H1 (cell line): ENCODE data around the gene ETV4. TPM values are rescaled to one million over a fixed set of nuclear protein-coding genes. Genes with fewer than 3 reads are reported as not detected.

ENCODE experiments used
- CBX5 ChIP-seq: fragments of 300-800, 300-1000 bp; sonication (generic); IDR thresholded peaks from 2 replicates; pipeline ENCODE4 v1.7.1; 2016; ENCODE audit warnings: antibody characterized with exemption, low read length, low read depth
- CBX8 ChIP-seq: fragments of 300-800, 300-1000 bp; sonication (generic); IDR thresholded peaks from 2 replicates; pipeline ENCODE4 v1.7.1; 2016; ENCODE audit warnings: low read depth, low read length, borderline replicate concordance
- CTBP2 ChIP-seq: IDR thresholded peaks from 2 replicates; pipeline ENCODE4 v1.7.0; 2011; ENCODE audit warnings: borderline replicate concordance, mild to moderate bottlenecking, moderate library complexity, mixed read lengths, low read length; ENCODE audit not compliant: insufficient read depth, insufficient read length
- CTCF ChIP-seq, 3 experiments: IDR thresholded peaks; 1 replicate in 2 of 3; 2 replicates in 1 of 3; pipeline versions ENCODE4 v1.5.1 to v1.6.1; 2011; ENCODE audit warnings: low read length in 3 of 3, mild to moderate bottlenecking in 3 of 3, inconsistent platforms in 2 of 3, low read depth in 1 of 3, moderate library complexity in 1 of 3; ENCODE audit not compliant: insufficient read depth in 1 of 3; ENCODE audit errors: control extremely low read depth in 1 of 3
- GABPA ChIP-seq: IDR thresholded peaks from 2 replicates; pipeline ENCODE4 v1.6.1; 2011; ENCODE audit warnings: mild to moderate bottlenecking, low read length, moderate library complexity, borderline replicate concordance; ENCODE audit not compliant: insufficient read depth
- GTF2F1 ChIP-seq: IDR thresholded peaks from 2 replicates; pipeline ENCODE4 v1.6.1; 2012; ENCODE audit warnings: low read depth, low read length, improper control_type of control experiment, borderline replicate concordance
- HDAC2 ChIP-seq, 2 experiments: fragments of 300-600 bp in 1 of 2; sonication (generic) in 1 of 2; IDR thresholded peaks; 2 replicates each; pipeline ENCODE4 v1.6.1; 2011 to 2012; ENCODE audit warnings: low read depth in 2 of 2, low read length in 2 of 2, mild to moderate bottlenecking in 2 of 2, moderate library complexity in 2 of 2, borderline replicate concordance in 1 of 2, inconsistent platforms in 1 of 2
- JUN ChIP-seq: IDR thresholded peaks from 2 replicates; pipeline ENCODE4 v1.6.1; 2011; ENCODE audit warnings: low read depth, mild to moderate bottlenecking, improper control_type of control experiment, low read length
- NANOG ChIP-seq: IDR thresholded peaks from 2 replicates; pipeline ENCODE4 v1.6.1; 2011; ENCODE audit warnings: low read length, low read depth, mild to moderate bottlenecking, inconsistent platforms; ENCODE audit not compliant: insufficient read depth, poor library complexity, severe bottlenecking
- PHF8 ChIP-seq: fragments of 200-600 bp; sonication (generic); conservative IDR thresholded peaks from 2 replicates; pipeline ENCODE4 v1.7.1; 2012; ENCODE audit warnings: low read depth, mild to moderate bottlenecking, inconsistent platforms, low read length, moderate library complexity
- RBBP5 ChIP-seq: IDR thresholded peaks from 2 replicates; pipeline ENCODE4 v1.7.1; 2012; ENCODE audit warnings: low read depth, mild to moderate bottlenecking, inconsistent platforms, low read length, moderate library complexity, borderline replicate concordance
- SIN3A ChIP-seq, 2 experiments: IDR thresholded peaks in 1 of 2; conservative IDR thresholded peaks in 1 of 2; 2 replicates each; pipeline ENCODE4 v1.6.1; 2011 to 2012; ENCODE audit warnings: low read length in 2 of 2, improper control_type of control experiment in 1 of 2, low read depth in 1 of 2, mild to moderate bottlenecking in 1 of 2
- SP1 ChIP-seq: IDR thresholded peaks from 2 replicates; pipeline ENCODE4 v1.6.1; 2011; ENCODE audit warnings: low read depth, low read length
- TBP ChIP-seq: IDR thresholded peaks from 2 replicates; pipeline ENCODE4 v1.6.1; 2011; ENCODE audit warnings: low read depth, low read length, improper control_type of control experiment
- TCF12 ChIP-seq: IDR thresholded peaks from 2 replicates; pipeline ENCODE4 v1.6.1; 2011; ENCODE audit warnings: low read depth, mild to moderate bottlenecking, low read length
- polyA plus RNA-seq, 7 experiments: library from polyadenylated mRNA; depleted of rRNA in 3 of 7; stranded (reverse) in 5 of 7; unstranded in 2 of 7; fragments of >200 nt in 5 of 7; fragments of 200-250 nt in 2 of 7; gene quantifications; 1 replicate in 5 of 7; 2 replicates in 1 of 7; 4 replicates in 1 of 7; pipeline versions ENCODE4 v1.2.1 to v1.2.3, GENCODE V29; 2011 to 2013; ENCODE audit warnings: missing spikeins in 2 of 7, mixed read lengths in 2 of 7
- total RNA-seq: library from RNA; stranded (reverse); fragmentation: NEBNext Ultra II Directional; extraction: Animal tissue kit (Norgen Biotek cat#: 25700); gene quantifications from 2 replicates; pipeline ENCODE4 v1.2.1, GENCODE V29; 2021
- TF ChIP-seq, protein P1 (sequence below): IDR thresholded peaks from 2 replicates; pipeline ENCODE4 v1.6.1; 2012; ENCODE audit warnings: low read length, inconsistent platforms

ETV4 gene
- total and polyA plus RNA-seq, 2 of the 8 experiments (the other 6 are each of a cell fraction or from before 2014, with no cell fraction given), result 75.2 to 143 TPM

DNA sequence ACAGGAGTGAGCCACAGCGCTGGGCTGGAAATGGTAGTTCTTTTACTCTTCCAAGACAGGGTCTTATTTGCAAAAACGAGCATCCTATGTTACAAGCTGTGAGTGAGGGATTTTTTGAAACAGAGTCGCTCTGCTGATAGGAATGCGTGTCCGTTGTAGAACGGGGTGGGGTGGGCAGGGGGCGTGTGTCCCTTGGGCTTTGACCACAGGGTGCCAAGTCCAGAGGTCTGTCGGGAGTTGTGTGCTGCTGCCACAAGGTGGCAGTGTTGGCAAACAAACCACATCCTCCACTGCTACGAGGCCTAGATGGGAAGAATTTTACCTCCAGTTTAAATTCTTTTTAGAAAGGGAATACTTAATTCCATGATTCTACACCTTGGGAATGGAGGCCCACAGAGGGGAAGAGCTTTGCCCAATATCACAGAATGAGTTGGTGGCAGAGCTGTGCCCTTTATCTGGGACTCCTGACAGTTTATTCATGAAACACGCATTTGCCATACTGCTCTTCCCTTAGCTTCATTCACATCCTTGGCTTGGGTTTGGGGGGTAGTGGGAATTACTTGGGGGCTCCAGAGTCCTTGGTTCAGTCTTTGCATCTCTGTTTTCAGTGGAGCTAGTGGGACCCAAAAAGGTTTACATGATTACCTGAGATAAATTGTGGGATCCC is 30.6 kb upstream of the ETV4 start (continued):
- peak; percentile 86 to 97 (median 91) for TF ChIP-seq CTCF (IDR thresholded peaks at IDR 0.05; ENCODE audit: control extremely low read depth in 1 of 3, insufficient read depth in 1 of 3, low read depth in 1 of 3, low read length in 3 of 3)
- TF ChIP-seq TCF12, result no peak
- TF ChIP-seq GABPA, result no peak
- no peak for TF ChIP-seq CTBP2
- no peak for TF ChIP-seq PHF8
- no peak for TF ChIP-seq CBX5
- TF ChIP-seq JUN, result peak; percentile 15; the same call in 1 of the 2 replicates
- no peak for TF ChIP-seq HDAC2 (IDR thresholded peaks at IDR 0.05; ENCODE audit: borderline replicate concordance in 1 of 2, low read depth in 2 of 2, low read length in 2 of 2)
- no peak for TF ChIP-seq RBBP5
- TF ChIP-seq SIN3A (conservative IDR thresholded peaks at IDR 0.05 in 1 of 2, IDR thresholded peaks at IDR 0.05 in 1 of 2; ENCODE audit: low read depth in 1 of 2, low read length in 2 of 2), result peak in 1 of 2 experiments; percentile 52; a peak in 1 of 4 replicates
- TF ChIP-seq GTF2F1, result no peak
- TF ChIP-seq SP1, result 0 out of 2 replicates have a peak, but pooled peaks have one; percentile 23
- TF ChIP-seq CBX8, result no peak
- TF ChIP-seq TBP, result no peak
- TF ChIP-seq NANOG, result no peak
- TF ChIP-seq, protein P1, sequence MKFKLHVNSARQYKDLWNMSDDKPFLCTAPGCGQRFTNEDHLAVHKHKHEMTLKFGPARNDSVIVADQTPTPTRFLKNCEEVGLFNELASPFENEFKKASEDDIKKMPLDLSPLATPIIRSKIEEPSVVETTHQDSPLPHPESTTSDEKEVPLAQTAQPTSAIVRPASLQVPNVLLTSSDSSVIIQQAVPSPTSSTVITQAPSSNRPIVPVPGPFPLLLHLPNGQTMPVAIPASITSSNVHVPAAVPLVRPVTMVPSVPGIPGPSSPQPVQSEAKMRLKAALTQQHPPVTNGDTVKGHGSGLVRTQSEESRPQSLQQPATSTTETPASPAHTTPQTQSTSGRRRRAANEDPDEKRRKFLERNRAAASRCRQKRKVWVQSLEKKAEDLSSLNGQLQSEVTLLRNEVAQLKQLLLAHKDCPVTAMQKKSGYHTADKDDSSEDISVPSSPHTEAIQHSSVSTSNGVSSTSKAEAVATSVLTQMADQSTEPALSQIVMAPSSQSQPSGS, result 0 out of 2 replicates have a peak, but pooled peaks have one; percentile 54
- TF ChIP-seq, all 59 proteins: peak for 12
